ENCODE data around the gene FBXL22.
A peak's percentile ranks its signal among the peaks of the same experiment; 100 is the strongest.
"Not testable (repeated sequence)": the region's sequence is repeated elsewhere in the genome, so short reads cannot be mapped to it uniquely, and the experiment has no call there.

Gene FBXL22

GRCh38 chr15:63595065-63595464, 2.1 kb upstream of the FBXL22 start:
- DNase-seq: no peak

- DNase-seq: no peak
These were observed 1.5 kb upstream of the FBXL22 start for GRCh38 chr15:63595688-63596087.

- no peak for DNase-seq
These were observed 530 bp upstream of the FBXL22 start for GRCh38 chr15:63596676-63597037.

GRCh38 chr15:63597821-63598220, 634 bp downstream of the FBXL22 start:
- DNase-seq: no peak

GRCh38 chr15:63598473-63599400, 1.6 kb downstream of the FBXL22 start:
- DNase-seq: no peak

- DNase-seq: no peak
These were observed 2.3 kb downstream of the FBXL22 start for GRCh38 chr15:63599401-63600000.

- DNase-seq: no peak
These were observed 2.9 kb downstream of the FBXL22 start for GRCh38 chr15:63600001-63600615.

GRCh38 chr15:63600616-63601025, 3.4 kb downstream of the FBXL22 start:
- DNase-seq: peak; percentile 88

GRCh38 chr15:63601026-63601703, 4.0 kb downstream of the FBXL22 start:
- DNase-seq: peak; percentile 58

- no peak for DNase-seq
These were observed 4.6 kb downstream of the FBXL22 start for GRCh38 chr15:63601704-63602185.

- no peak for DNase-seq
These were observed 5.4 kb downstream of the FBXL22 start for GRCh38 chr15:63602595-63602994.

- DNase-seq: no peak
These were observed 6.3 kb downstream of the FBXL22 start for GRCh38 chr15:63603516-63603915.

- no peak for DNase-seq
These were observed 7.1 kb downstream of the FBXL22 start for GRCh38 chr15:63604281-63604680.

GRCh38 chr15:63605036-63605435, 7.8 kb downstream of the FBXL22 start:
- DNase-seq: no peak

GRCh38 chr15:63605816-63606215, 8.6 kb downstream of the FBXL22 start:
- no peak for DNase-seq

GRCh38 chr15:63606308-63606707, 9.1 kb downstream of the FBXL22 start:
- no peak for DNase-seq

GRCh38 chr15:63608989-63609388, 11.8 kb downstream of the FBXL22 start:
- no peak for DNase-seq

GRCh38 chr15:63609448-63609847, 12.3 kb downstream of the FBXL22 start:
- DNase-seq: no peak

GRCh38 chr15:63610209-63610841, 13.1 kb downstream of the FBXL22 start:
- DNase-seq: peak; percentile 64

- no peak for DNase-seq
These were observed 14.0 kb downstream of the FBXL22 start for GRCh38 chr15:63611177-63611576.

- no peak for DNase-seq
These were observed 15.1 kb downstream of the FBXL22 start for GRCh38 chr15:63612300-63612699.

- DNase-seq: no peak
These were observed 18.7 kb downstream of the FBXL22 start for GRCh38 chr15:63615935-63616334.

- DNase-seq: not testable (repeated sequence)
These were observed 20.0 kb downstream of the FBXL22 start for GRCh38 chr15:63617147-63617546.
